ENCODE results near the gene ROBO1. TPM values are rescaled to one million over a fixed set of nuclear protein-coding genes. Genes with fewer than 3 reads are reported as not detected.

ROBO1 gene
- total RNA-seq, 1 donor = 88.5 TPM

DNA sequence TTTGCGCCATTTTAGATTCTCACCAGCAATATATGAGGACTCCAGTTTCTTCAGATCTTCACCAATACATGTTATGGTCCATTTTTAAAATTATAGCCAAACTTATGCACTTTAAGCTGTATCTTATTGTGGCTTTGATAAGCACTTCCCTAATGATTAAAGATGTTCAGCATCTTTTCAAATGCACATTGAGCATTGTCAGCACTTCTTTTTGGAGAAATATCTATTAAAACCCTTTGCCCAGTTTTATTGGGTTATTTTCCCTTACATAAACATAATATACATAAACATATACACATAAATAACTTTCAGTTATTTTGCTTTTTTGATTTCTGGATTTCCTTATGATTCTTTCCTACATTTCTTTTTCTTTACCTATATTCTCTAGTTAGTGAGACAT, 83.8 kb downstream of the ROBO1 start:
- TF ChIP-seq, protein P1, sequence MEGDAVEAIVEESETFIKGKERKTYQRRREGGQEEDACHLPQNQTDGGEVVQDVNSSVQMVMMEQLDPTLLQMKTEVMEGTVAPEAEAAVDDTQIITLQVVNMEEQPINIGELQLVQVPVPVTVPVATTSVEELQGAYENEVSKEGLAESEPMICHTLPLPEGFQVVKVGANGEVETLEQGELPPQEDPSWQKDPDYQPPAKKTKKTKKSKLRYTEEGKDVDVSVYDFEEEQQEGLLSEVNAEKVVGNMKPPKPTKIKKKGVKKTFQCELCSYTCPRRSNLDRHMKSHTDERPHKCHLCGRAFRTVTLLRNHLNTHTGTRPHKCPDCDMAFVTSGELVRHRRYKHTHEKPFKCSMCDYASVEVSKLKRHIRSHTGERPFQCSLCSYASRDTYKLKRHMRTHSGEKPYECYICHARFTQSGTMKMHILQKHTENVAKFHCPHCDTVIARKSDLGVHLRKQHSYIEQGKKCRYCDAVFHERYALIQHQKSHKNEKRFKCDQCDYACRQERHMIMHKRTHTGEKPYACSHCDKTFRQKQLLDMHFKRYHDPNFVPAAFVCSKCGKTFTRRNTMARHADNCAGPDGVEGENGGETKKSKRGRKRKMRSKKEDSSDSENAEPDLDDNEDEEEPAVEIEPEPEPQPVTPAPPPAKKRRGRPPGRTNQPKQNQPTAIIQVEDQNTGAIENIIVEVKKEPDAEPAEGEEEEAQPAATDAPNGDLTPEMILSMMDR (IDR thresholded peaks at IDR 0.05; ENCODE audit: insufficient read depth, low read depth, low read length) = no peak
- no peak for DNase-seq (ENCODE audit: low read depth)
- no peak overlapping the region for H3K4me3 ChIP-seq (ENCODE audit: low read depth, low read length)

DNA sequence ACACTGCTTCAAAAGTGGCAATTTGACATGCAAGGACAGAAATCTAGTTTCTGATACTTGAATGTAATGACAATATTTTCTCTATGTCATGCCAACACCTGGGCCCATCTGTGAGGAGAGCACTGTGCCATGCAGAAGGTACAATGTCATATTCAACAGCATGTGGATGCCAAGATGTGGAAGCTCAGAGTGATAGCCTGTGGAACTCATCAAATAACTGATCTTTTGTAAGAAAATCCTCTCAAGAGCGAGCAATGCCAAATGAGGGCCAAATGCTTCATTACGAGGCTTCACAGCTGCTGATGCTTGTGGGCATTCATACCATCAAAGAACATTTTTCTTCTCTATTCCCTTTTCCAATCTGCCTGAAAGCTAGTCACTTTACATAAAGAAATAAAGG, 95.1 kb downstream of the ROBO1 start:
- no peak for DNase-seq (ENCODE audit: low read depth)
- H3K4me3 ChIP-seq (ENCODE audit: low read depth, low read length) = no peak overlapping the region
- TF ChIP-seq, protein P1 (IDR thresholded peaks at IDR 0.05; ENCODE audit: insufficient read depth, low read depth, low read length) = no peak

DNA sequence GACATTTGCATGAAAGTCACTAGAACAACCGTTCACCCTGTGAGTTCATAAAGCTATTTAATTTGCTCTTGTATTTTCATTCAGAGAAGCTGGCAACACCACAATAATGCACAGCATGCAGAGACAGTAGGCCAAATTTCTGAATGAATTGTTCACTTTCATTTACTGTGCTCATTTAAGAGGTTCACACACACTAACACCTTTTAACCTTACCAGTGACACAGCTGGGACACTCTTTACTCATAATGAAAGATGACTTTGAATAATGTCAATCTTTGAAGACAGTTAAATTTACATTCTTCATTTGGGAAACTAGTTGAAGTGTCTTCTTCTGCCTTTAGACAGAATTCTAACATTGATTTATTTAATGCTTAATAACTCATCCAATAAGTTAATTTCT, 95.7 kb downstream of the ROBO1 start:
- no peak overlapping the region for H3K4me3 ChIP-seq (ENCODE audit: low read depth, low read length)
- DNase-seq (ENCODE audit: low read depth) = no peak
- TF ChIP-seq, protein P1 (IDR thresholded peaks at IDR 0.05; ENCODE audit: insufficient read depth, low read depth, low read length) = no peak

DNA sequence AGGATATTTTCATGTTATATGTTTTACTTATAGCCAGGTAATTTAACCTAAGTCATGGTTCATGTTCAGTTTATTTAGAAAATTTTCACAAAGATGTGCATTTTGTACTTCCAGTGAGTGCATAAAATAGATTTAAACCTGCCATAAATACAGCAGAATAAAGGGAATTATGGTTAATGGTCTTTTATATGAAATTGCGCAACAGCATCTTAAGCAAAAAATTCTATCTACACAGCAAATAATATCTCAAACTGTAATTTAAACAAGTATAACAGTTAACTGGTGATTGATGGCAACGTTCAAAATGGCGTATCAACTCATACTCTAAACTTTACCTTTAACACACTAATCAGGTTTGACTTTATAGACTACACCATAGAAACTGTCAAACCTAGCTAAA, 97.6 kb downstream of the ROBO1 start:
- TF ChIP-seq, protein P1 (IDR thresholded peaks at IDR 0.05; ENCODE audit: insufficient read depth, low read depth, low read length) = no peak
- no peak for DNase-seq (ENCODE audit: low read depth)
- no peak overlapping the region for H3K4me3 ChIP-seq (ENCODE audit: low read depth, low read length)

DNA sequence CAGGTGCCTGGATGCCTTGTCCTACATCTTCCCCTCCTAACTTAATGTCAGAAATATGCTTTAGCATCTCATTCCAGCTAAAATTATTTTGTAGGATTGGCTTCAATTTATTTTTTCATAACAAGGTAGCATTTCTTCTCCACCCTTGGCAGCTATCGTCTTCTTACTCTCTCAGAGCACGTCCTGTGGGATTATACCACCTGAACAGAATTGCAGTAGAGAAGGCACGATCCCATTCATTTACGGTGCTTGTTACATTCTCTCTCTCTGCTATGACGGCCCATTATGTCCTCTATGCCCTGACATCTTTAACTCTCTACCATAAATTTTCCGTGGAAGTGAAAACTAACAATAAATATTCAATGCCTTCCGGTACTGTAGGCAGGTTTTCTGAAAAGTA, 103.3 kb downstream of the ROBO1 start:
- TF ChIP-seq, protein P1 (IDR thresholded peaks at IDR 0.05; ENCODE audit: insufficient read depth, low read depth, low read length) = no peak
- no peak for DNase-seq (ENCODE audit: low read depth)
- no peak overlapping the region for H3K4me3 ChIP-seq (ENCODE audit: low read depth, low read length)

DNA sequence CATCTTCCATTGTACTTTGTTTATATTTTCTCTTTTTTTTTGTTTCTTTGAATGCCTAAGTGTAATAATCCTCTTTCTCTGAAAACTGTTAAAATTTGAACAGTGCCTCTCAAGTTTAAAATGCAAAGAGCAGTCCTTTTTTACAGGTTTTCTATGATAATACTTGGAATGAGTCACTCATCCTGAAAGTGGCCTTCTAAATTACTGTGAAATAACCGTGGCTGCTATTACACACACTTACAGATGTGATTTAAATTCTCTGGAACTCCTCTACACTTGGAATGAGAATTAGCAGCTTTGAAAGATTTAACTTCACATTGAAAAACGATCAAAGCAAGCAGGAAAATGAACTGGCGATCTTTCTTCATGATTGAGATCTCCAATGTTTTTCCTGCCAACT, 105.9 kb downstream of the ROBO1 start:
- no peak for DNase-seq (ENCODE audit: low read depth)
- TF ChIP-seq, protein P1 (IDR thresholded peaks at IDR 0.05; ENCODE audit: insufficient read depth, low read depth, low read length) = no peak
- H3K4me3 ChIP-seq (ENCODE audit: low read depth, low read length) = no peak overlapping the region

DNA sequence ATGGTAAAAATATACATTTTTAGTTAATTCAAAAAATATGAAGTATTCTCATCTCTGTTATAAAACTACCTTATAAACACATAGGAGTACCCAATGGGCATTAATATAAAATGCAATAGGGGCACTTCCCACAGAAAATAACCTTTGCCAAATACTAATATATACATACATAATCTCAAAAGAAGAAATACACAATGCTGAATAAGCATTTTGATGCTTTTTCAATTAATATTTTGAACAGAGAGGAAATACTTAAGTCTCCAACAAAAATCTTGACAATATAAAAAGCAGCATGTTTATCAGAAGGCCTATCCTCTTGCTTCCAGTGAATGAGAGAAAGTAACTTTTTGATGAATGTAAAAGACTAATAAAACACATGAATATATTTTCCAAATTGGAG, 110.7 kb downstream of the ROBO1 start:
- DNase-seq (ENCODE audit: low read depth) = no peak
- H3K4me3 ChIP-seq (ENCODE audit: low read depth, low read length) = no peak overlapping the region
- TF ChIP-seq, protein P1 (IDR thresholded peaks at IDR 0.05; ENCODE audit: insufficient read depth, low read depth, low read length) = no peak
